GM18511 (cell line): ENCODE data around the gene ACSM3.
"Not testable (repeated sequence)": the region's sequence is repeated elsewhere in the genome, so short reads cannot be mapped to it uniquely, and the experiment has no call there.

Experiments used
- ATAC-seq: cut with Tn5 transposase; IDR thresholded peaks from one replicate; pipeline ENCODE4 v1.9.1; 2021; ENCODE audit warnings: mild to moderate bottlenecking, moderate library complexity; ENCODE audit not compliant: unreplicated experiment

Gene ACSM3

GRCh38 chr16:20763461-20764232 lies at the start of gene ACSM3:
ACSM3 (plus strand) TSS chr16:20764014; CDS start chr16:20770035, 6,021 bp downstream.
- peak; percentile 99 for ATAC-seq

GRCh38 chr16:20717718-20718117 lies 46.1 kb upstream of the ACSM3 start:
- ATAC-seq: not testable (repeated sequence)

- no peak for ATAC-seq
Observed at GRCh38 chr16:20720251-20720650, 43.6 kb upstream of the ACSM3 start.

- no peak for ATAC-seq
Observed at GRCh38 chr16:20726661-20727060, 37.2 kb upstream of the ACSM3 start.

GRCh38 chr16:20727181-20727580 lies 36.6 kb upstream of the ACSM3 start:
- no peak for ATAC-seq

DNA sequence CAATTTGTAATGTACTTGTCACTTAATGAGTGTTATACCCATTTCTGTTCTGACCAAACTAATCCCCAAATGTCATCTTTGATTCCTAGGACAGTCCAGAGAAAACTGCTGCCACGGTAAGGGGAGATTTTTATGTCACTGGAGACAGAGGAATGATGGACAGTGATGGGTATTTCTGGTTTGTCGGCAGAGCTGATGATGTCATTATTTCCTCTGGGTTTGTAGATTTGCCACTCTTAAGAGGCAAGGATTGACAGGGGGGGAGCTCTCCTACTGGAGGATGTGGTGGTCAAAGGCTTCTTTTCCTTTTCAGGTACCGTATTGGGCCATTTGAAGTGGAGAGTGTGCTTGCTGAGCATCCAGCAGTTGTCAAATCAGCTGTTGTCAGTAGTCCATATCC lies 34.7 kb upstream of the ACSM3 start:
- ATAC-seq: no peak

GRCh38 chr16:20734056-20734455 lies 29.8 kb upstream of the ACSM3 start:
- ATAC-seq: no peak

- no peak for ATAC-seq
Observed at GRCh38 chr16:20734782-20735181, 29.0 kb upstream of the ACSM3 start.

DNA sequence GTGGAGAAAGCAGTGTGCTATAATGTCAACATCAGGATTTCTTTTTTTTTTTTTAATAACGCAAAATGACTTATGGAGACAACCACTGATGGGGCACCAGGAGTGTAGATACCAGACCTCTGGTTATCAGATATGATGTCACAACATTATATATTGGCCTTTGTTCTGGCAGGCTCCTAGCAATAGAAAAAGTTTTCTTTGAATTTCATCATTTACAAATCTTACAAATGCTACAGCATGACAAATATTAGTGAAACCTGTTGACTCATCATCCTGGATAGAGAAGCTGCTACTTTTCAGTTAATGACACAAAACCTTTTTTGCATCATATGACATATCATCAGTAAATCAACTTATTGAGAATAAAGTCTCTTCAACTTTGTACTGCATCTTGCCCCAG lies 28.3 kb upstream of the ACSM3 start:
- no peak for ATAC-seq

GRCh38 chr16:20740007-20740883 lies 23.6 kb upstream of the ACSM3 start:
- ATAC-seq: no peak

DNA sequence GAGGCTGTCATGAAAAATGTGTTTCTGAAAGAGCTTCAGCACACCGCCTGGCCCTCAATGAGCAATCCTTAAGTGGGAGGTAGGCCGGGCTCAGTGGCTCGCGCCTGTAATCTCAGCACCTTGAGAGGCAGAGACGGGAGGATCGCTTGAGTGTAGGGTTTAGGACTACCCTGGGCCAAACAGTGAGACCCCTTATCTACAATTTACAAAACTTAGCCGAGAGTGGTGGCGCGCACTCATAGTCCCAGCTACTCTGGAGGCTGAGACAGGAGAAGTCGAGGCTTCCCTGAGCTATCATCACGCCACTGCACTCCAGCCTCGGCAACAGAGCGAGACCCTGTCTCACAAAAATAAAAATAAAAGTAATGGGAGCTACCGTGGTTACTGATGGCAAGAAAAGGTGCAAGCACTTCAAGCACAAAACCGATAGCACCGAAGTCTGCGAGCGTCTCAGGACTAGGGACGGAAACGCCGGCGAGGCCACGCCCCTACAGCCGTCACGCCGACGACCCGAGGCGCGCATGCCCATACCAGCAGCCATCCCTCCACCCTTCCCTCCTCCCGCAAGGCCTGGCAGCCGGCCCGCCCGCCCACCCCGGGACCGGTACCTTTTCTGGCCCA lies 22.8 kb upstream of the ACSM3 start:
- ATAC-seq: peak; percentile 92

GRCh38 chr16:20741554-20742285 lies 22.1 kb upstream of the ACSM3 start, which contains the start of gene THUMPD1:
THUMPD1 (minus strand) TSS chr16:20741818; CDS start chr16:20741739, 79 bp downstream.
- ATAC-seq: peak; percentile 87

DNA sequence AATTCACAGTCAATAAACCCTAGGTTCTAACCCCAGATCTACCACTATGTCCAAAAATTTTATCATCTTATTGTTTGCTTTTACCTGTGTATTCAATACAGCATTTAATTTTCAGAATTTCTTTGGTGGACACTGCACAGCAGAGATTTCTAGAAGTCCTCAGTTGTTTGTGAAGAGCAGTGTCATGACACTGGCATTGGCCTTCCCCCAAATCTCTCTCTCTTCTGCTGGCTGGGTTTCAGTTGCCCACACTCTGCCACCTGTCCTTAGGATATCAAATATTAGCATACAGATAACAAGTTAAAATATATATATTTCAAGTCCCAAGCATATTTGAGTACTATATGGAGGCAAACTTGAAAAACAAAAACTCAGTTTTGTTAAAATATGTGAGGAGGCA lies 20.2 kb upstream of the ACSM3 start:
- ATAC-seq: no peak

DNA sequence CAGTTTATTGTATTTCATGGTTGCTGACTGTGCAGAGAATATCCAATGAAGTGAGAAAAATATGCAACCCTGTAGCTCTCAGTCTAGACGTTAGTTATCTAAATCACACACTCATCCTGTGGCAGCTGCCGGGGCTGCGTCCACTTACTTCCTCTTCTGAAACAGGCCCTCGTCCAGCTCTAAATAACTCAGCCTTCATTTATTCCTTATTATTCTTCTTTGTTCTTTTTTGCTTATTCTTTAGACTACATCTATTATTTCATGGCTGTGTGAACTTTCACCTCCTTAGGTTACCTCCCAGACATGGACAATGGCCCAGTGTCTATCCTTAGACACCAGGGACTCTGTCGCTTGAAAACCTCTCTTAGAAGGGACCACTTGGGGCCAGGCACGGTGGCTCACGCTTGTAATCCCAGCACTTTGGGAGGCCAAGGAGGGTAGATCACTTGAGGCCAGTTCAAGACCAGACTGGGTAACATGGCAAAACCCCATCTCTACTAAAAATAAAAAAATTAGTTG lies 18.8 kb upstream of the ACSM3 start:
- ATAC-seq: no peak

- no peak for ATAC-seq
Observed at GRCh38 chr16:20746461-20746860, 17.4 kb upstream of the ACSM3 start.

GRCh38 chr16:20747030-20747816 lies 16.6 kb upstream of the ACSM3 start:
- no peak for ATAC-seq

DNA sequence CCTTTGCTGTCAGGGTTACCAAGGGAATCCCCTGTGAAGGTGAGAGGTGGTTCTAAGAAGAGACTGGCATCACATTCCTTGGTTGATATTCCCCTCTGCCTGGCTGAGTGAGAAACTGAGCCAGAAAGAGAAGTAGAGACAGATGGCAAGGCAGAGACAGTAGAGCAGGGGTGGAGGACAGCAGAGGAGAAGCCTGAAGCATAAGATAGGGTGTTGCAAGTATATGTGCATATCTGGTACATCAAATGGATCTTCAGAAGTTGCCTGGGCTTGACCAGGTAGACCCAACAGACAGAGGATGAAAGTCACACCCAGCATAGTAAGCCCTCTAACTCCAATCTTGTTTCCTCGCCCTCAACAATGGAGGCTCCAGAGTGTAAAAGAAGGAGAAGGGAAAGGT lies 14.3 kb upstream of the ACSM3 start:
- ATAC-seq: no peak

GRCh38 chr16:20750558-20750957 lies 13.3 kb upstream of the ACSM3 start:
- no peak for ATAC-seq

DNA sequence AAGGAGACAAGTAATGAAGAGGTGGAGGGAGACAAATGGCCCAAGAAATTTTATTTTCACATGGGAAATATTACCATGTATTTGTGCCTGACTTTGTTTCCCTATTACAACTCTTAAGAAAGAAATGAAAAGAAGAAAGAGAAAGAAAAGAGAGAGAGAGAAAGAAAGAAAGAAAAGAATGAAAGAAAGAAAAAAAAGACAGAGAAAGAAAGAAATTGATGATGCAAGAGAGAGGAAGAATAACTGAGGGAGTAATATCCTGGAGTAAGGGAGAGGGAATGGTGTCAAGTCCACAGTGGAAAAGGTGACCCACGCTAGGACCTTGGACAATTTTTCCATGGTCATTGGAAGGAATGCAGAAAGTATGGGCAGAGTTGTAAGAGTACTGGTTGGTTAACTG lies 10.1 kb upstream of the ACSM3 start:
- no peak for ATAC-seq

DNA sequence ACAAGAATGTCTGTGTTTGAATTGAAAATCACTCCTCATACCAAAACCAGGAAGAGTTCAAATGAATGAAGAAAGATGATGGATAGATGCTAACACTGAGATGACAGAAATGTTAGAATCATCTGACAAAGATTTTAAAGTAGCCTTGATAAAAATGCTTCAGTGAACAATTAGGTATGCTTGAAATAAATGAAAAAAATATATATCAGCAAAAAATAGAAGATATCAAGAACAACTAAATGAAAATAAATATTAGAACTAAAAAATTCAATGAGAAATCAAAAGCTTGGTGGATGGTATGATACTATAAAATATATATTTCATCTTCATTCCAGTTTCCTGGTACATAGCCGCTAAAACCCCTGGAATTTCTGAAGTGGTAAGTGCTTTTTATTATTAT lies 8.6 kb upstream of the ACSM3 start:
- ATAC-seq: no peak
